Vagina (tissue), 2 donors: ENCODE results near the gene C19orf18.

ENCODE experiments used
- CTCF ChIP-seq, 3 experiments: fragments of 450-650 bp in 2 of 3; fragments of 200-600 bp in 1 of 3; sonication (generic) in 1 of 3; IDR thresholded peaks; one replicate each; pipeline ENCODE4 v1.5.1; 2017 to 2019; ENCODE audit warnings: antibody characterized with exemption in 3 of 3, mild to moderate bottlenecking in 2 of 3, moderate library complexity in 2 of 3
- POLR2A ChIP-seq, 2 donors: fragments of 450-650 bp; IDR thresholded peaks; one replicate each; pipeline ENCODE4 v1.6.1; 2017; ENCODE audit warnings: antibody characterized with exemption in 2 of 2, mild to moderate bottlenecking in 2 of 2, moderate library complexity in 2 of 2

GRCh38 chr19:57914531-57914930 is 59.8 kb downstream of the C19orf18 start:
- TF ChIP-seq POLR2A (IDR thresholded peaks at IDR 0.05) (no peak), CTCF (IDR thresholded peaks at IDR 0.05) (no peak)
